ENCODE data around the gene RARB.

The RARB gene

DNA sequence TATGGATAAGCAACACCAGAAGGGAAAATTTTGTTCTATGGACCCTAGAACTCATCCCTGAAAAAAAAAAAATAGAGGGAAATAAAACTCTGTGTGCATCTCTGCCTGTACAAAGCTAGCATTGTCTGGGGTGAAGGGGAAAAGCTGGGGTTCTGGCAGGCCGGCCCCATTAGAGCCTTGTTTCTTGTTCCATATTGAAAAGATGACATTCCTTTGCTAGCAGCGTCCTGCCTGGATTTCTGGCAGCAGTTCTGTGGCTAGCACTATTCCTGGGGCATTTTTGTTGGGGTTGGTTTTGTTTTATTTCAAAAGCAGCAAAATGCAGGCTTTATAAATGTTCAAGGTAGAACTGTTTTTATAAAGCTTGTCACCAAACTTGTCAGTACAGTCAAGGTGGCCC lies 45.2 kb downstream of the RARB start:
- DNase-seq = no peak

GRCh38 chr3:25474052-25474451 lies 46.0 kb downstream of the RARB start:
- no peak for DNase-seq

GRCh38 chr3:25476639-25477038 lies 48.6 kb downstream of the RARB start:
- no peak for DNase-seq

DNA sequence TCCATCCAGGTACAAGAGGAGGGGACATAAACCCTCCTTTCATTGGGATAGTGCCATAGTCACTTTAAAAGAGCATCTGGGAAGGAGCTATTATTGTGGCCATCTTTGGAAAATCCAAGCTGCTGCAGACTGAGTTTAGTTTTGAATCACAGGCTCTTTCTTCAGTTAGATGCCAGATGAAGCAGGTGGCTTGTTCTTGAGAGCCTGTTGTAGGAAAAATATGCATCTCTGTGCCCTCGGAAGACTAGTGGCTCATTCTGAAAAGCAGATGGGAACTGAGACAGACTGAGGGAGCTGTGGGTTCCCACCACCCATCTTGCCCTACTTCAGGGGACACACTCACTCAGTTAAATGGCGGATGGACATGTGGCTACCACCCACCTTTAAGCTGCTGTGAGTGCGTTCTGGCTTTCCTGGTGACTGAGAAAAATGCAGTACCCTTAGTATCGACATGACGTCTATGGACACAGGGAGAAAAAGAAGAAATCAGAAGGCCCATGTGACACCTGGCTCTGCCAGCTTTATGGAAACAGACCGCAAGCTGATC lies 50.2 kb downstream of the RARB start:
- no peak for DNase-seq

GRCh38 chr3:25478964-25479726 lies 51.1 kb downstream of the RARB start:
- no peak for DNase-seq

DNA sequence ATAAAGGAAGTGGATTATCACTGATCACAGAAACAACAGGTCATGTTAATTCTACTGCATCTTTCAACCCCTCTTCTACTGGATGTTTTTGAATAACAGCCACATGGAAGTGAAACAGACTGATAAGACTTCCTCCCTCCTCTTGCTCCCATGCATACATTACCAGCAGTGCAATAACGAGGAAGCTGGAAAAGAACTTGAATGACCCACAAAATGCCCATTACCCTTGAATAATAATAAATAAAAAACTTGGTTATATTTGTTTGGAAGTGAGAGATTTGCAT lies 51.6 kb downstream of the RARB start:
- no peak for DNase-seq

GRCh38 chr3:25480811-25481210 lies 52.7 kb downstream of the RARB start:
- no peak for DNase-seq

DNA sequence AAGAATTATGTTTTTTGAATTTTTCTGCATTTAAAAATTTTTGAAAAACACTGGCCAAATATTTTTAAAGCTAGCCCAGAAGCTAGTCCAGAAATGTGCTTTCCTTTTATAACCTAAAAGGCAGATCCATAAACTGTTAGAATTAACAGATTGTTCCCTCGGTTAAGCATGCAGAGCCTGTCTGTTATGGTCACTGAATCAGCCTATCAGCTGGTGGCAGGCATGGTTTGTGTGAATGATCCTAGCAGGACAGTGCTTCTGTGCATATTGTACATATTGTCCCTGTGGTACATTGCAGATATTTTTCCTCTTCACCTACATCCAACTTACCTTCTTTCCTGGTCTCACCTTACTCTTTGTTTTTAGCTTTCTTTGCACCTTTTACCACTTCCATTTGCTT lies 53.3 kb downstream of the RARB start:
- no peak for DNase-seq

- DNase-seq = no peak
These were observed 55.4 kb downstream of the RARB start for GRCh38 chr3:25483456-25483855.

- no peak for DNase-seq
These were observed 57.6 kb downstream of the RARB start for GRCh38 chr3:25485673-25486072.

DNA sequence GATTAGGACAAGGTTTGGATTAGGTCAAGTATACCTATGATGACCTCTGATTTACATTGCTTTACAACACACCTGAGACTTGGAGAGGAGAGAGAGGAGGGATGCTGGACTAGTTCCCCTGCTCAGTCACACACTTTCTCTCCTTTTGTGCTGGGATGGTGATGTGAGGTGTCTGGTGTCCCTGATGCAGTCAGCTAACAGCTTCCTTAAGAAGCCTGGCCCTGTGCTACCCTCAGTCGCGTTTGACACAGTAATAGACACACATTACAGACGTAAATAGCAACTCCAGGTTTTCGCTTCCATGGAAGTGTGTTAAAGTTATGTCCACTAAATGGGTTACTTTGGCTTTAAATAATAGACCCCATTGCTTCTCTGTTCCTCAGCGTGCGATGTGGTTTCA lies 58.9 kb downstream of the RARB start:
- DNase-seq = no peak

GRCh38 chr3:25489858-25490593 lies 62.0 kb downstream of the RARB start:
- no peak for DNase-seq

DNA sequence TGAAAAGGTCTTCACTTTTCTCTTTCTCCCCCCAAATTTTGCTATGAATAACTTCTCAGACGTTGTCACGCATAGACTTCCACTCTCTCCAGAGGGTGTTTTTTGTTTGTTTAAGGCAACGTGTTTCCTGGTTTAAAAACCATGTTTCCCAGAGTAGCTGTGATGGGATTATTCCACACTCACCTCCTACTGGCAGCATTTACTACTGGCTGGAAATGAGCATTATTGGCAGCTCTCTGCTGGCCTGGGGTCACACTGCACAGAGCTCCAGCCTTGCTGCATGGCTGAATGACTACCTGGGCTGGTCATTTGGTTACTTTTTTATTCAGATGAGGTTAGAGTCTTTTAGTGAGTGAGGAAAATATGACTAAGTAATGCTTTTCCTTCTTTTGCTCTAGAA lies 65.2 kb downstream of the RARB start:
- no peak for DNase-seq

DNA sequence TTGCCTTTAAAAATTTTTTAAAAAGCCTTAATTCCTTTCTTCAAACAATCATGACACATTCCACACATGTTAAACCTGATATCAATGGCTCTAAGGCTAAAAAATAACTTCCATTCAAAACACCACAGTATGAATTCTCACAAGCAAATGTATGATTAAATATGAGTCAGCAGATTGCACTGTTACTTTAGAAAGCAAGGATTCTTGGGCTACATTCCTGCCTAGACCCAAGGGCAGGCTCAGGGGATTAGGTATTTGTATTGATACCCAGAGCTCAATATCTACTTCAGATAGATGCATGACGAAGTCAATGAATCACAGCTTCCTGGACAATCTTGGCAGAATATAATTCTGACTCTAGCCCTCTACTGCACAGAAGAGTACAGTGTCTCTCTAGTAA lies 65.7 kb downstream of the RARB start:
- DNase-seq = no peak

GRCh38 chr3:25495304-25495703 lies 67.2 kb downstream of the RARB start:
- no peak for DNase-seq

GRCh38 chr3:25495726-25496253 lies 67.7 kb downstream of the RARB start:
- DNase-seq = no peak

GRCh38 chr3:25497096-25497495 lies 69.0 kb downstream of the RARB start:
- no peak for DNase-seq

GRCh38 chr3:25500706-25501210 lies 72.7 kb downstream of the RARB start:
- no peak for DNase-seq

- no peak for DNase-seq
These were observed 74.2 kb downstream of the RARB start for GRCh38 chr3:25502233-25502632.

GRCh38 chr3:25503898-25504301 lies 75.8 kb downstream of the RARB start:
- DNase-seq = no peak

GRCh38 chr3:25505581-25505980 lies 77.5 kb downstream of the RARB start:
- no peak for DNase-seq

DNA sequence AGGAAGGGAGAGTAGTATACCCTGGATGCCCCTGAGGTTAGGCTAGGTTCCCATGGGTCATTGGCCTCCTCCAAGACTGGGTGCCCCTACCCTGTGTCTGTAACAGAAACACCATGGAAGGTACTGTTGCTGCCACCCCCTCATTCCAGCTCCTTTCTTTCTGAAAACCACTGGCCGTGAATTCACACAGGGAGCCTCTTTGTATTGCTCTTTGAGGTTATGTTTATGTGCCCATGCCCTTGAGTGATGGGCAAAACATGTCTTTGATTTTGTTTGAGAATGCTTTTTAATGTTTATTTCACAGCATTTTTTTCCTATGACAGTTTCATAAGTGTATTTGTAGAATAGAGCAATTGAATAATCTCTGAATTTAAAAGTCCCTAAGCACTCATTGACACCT lies 79.7 kb downstream of the RARB start:
- DNase-seq = no peak

DNA sequence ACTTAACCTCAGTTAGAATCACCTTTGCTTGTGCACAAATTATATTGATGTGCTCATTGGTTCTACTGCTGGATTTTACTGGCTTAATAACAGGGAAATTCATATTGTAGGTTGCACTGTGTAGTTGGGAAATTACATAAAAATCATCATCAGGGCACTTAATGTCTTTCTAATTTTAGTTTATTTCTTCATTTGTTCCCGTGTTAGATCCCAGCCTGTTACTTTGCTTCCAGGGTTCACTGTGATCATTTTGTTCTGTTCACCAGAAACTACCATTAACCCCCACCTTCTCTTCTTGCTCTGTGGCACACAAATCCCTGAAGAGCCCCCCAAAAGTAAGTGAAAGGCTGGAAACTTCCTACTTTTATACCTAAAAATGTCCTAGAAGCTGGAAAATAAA lies 80.4 kb downstream of the RARB start:
- no peak for DNase-seq

- DNase-seq = no peak
These were observed 80.8 kb downstream of the RARB start for GRCh38 chr3:25508901-25509300.
